HG03442 (cell line): ENCODE measurements around the gene CACNA2D2.

Experiments used
- ATAC-seq: cut with Tn5 transposase; IDR thresholded peaks from one replicate; pipeline ENCODE4 v1.9.1; 2021; ENCODE audit warnings: mild to moderate bottlenecking, moderate library complexity; ENCODE audit not compliant: unreplicated experiment

Gene CACNA2D2

GRCh38 chr3:50502584-50503423 is 630 bp downstream of the CACNA2D2 start:
- no peak for ATAC-seq

DNA sequence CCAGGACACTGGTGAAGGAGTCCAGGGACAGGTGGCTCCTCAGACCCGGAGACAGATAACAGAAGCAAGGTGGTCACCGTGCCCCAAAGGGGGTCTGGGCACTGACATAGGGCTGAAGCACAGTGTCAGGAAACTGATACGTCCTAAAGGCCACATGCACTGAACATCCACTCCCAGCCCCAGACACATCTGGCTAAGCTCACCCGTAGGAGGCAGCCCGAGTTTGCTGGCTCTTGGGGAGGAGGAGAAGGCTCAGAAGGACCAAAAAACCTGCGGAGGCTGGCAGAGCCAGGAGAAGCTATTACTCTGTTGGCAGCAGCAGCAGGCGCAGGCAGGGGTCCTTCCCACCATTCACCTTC is 1.2 kb downstream of the CACNA2D2 start:
- ATAC-seq: no peak

- ATAC-seq: no peak
Observed at GRCh38 chr3:50495609-50496423, 7.6 kb downstream of the CACNA2D2 start.

GRCh38 chr3:50494126-50494525 is 9.3 kb downstream of the CACNA2D2 start:
- ATAC-seq: no peak

GRCh38 chr3:50493623-50494022 is 9.8 kb downstream of the CACNA2D2 start:
- ATAC-seq: no peak

GRCh38 chr3:50493086-50493485 is 10.3 kb downstream of the CACNA2D2 start:
- ATAC-seq: no peak

DNA sequence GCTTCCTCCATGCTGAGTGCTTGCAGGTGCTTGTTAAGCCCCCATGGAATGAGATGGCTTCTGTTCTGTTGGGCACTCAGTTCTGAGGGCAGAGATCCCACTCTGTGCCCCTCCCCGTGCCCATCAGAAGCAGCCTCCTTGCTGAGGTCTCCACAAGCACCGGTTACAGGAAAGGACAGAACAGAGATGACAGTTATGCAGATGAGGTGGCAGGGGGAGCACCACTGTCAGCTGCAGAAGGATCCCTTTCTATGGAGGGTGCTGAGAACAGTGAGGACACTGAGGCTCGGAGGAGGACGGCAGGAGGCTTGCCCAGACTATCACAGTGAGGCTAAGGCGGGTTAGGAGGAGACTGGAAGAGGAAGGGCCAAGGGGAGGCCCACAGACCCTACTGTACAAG is 12.4 kb downstream of the CACNA2D2 start:
- ATAC-seq: no peak

DNA sequence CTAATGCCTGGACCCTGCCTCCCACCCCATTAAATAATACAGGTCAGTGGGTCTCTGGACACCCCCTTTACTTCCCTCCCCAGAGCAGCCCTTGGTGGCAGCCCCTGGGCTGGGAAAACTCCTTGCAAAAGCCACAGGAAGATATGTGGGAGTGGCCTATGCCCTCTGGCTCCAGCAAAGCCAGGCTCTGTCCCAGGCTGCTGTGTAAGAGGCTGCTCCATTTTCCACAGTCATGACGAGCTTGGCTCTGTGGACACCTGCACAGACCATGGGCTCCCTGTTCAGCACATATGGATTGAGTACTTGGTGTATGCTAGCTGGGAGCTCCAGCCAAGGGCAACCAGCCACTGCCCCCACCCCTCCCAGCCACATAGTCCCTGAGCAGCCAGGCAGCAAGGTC is 13.0 kb downstream of the CACNA2D2 start:
- no peak for ATAC-seq

- ATAC-seq: no peak
Observed at GRCh38 chr3:50487181-50487580, 16.3 kb downstream of the CACNA2D2 start.

DNA sequence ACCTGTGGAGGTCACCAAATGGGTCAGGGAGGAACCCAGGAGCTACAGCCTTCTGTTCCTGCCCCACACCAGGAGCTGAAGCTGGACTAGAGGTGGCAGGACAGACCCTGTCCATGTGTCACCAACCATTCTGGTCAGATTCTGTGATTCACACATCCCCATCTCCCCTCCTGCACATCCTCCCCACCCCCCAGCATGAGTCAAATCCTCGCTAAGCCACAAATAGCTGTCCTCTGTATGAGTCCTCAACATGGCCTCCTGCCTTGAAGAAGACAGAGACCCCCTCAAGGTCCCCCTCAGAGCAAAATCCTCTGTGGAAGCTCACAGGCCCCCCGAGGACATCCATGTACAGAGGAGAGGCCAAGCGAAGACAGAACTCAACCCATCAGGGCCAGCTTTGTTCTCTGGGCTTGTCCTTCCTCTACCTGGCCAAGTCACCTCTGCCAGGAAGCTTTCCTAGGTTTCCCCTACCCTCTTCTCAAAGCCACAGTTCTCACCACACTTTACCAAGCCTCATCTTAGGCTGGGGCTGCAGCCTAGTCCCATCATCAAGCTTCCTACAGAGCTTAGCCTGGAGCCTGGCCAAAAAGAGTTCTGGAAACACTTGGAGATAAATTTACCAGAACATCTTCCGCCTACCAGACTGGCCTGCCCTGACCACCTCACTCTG is 17.1 kb downstream of the CACNA2D2 start:
- no peak for ATAC-seq

GRCh38 chr3:50484722-50485121 is 18.7 kb downstream of the CACNA2D2 start:
- ATAC-seq: no peak

DNA sequence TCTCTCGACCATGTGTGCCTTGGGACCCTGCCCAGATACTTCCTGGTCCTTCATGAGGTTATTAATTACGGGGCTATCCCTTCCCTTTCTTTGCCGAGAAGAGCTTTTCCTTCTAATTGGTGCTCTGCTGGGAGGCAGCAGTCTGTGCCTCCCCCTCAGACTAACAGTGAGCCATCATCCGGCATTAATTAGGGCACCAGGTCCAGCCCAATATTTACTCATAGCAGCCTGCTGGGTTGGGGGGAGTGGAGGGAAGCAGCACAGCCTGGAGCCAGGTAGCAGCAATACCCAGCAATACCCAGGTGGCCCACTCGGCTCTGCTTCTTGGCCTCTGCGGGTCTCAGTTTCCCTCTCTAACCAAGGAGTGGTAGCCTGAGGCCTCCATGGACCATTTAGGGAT is 20.1 kb downstream of the CACNA2D2 start:
- no peak for ATAC-seq

DNA sequence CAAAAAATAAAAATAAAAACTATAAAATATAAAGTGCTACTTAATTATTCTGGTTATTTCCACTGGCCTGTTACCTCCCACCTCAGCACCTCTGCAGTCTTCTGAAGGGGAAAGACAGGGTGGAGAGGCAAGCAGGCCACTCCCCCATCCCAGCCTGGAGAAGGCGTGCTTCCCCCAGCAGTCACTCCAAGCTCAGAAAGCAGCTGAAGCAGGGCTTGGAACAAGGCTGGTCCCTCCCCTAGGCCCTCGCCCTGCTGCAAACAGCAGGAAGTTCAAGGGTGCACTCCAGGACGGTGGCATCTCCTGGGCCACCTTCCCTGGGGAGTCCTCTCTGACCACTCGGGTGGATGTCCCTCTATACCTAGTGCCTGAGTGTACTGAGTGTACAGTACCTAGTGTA is 21.4 kb downstream of the CACNA2D2 start:
- ATAC-seq: no peak

DNA sequence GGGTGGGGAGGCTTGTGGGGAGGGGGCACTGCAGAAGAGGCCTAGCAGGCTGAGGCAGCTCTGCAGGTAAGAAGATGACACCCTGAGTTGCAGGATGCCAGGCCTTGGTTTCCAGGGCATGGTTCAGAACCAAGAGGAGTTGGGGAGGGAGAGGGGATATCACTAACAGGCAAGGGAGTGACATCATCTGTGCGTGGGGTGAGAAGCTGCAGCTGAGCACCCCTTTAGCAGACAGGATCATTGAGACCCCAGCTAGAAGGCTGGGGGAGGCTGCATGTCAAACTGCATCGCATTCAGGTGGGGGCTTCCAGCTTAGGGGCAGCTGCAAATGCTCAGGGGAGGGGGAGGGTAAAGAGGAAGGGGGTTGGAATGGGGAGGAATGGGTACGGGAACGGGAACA is 23.0 kb downstream of the CACNA2D2 start:
- no peak for ATAC-seq

- no peak for ATAC-seq
Observed at GRCh38 chr3:50479523-50479922, 23.9 kb downstream of the CACNA2D2 start.

DNA sequence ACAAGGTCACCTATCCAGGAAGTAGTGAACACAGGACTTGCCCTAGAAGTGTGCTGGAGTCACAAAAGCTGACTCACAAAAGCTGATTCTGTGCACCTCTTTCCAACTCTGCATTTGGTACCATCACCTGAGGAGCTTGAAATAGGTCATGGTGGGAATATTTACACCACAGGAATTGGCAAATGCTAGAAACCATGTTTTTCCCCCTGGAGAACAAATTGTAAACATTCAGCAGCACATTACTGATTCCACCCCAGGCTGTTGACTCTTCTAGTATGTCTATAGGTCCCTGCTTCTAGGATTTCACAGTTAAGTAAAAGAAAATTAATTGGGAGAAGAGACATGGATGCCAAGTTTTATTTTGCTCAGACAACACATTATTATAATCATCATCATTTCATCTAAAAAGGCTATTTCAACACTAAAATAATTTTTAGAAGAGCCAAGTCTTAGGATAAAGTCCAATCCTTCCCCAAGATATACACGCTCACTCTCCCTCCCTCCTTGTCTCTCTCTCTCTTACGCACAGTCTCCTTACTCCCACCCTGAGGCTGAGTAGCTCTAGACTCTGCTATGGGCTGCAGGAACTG is 24.7 kb downstream of the CACNA2D2 start:
- no peak for ATAC-seq

DNA sequence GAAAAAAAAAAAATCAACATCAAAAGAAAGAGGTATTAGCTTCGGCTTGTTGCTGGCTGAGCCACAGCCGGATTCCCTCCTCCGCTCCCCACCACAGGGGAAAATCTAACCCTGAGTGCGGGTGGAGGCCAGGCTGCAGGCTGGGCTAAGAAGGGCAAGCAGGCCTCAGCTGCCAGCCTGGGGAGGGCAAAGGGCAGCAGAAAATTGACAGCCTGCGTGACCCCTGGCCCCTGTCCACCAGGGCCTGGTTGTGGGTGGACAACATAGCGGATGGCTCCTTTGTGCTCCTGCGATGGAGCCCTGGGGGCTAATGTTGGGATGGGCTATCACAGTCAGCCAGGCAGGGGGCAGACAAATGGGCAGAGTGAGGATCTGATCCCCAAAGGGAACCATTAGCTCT is 25.4 kb downstream of the CACNA2D2 start:
- ATAC-seq: no peak

DNA sequence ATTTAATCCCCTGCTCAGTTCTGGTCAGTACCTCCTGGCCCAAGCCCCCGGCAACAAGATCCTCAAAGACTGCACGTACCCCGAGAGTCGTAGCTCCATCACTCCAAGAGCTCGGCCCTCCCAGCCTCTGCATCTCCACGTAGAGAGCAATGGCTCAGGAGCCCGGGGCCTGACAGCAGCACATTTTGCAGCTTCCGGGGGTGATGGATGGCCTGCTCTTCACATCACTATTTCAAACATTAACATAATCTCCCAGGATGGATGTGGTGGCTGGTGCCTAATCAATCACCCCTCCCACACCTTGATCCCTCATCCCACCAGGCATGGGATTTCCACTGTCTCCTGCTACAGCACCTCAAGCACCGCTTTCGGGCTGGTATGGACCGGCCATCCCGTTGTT is 28.1 kb downstream of the CACNA2D2 start:
- no peak for ATAC-seq

GRCh38 chr3:50474717-50475116 is 28.7 kb downstream of the CACNA2D2 start:
- no peak for ATAC-seq

- no peak for ATAC-seq
Observed at GRCh38 chr3:50473768-50474167, 29.7 kb downstream of the CACNA2D2 start.

DNA sequence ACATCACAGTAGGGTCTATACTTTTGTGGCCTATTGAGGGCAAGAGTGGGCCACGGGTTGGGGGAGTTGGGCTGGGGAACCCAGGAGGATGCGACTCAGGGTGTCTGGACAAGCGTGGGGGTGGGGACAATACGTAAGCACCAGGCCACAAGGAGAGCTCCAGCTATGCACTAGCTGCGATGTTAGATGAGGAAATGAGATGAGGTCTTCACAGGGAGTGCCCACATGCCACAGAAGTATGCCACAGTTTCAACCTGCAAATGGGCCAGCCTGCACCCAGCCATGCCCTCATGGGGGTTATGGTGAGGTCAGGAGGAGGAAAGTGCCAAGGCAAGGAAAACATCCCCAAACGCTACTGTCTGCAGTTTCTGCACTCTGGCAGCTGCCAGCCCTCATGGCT is 30.5 kb downstream of the CACNA2D2 start:
- ATAC-seq: no peak
